Nephron (organoid): ENCODE measurements around the gene FBXO17.

Experiments used
- H3K27ac Mint-ChIP-seq, 3 experiments: 2 replicates each; pipeline ENCODE4 v1.8.0; 2020; ENCODE audit warnings: mixed read lengths in 3 of 3, mild to moderate bottlenecking in 2 of 3, moderate library complexity in 1 of 3
- H3K27me3 Mint-ChIP-seq: 2 replicates; pipeline ENCODE4 v1.8.0; 2021; ENCODE audit warnings: low read depth, mild to moderate bottlenecking, moderate library complexity, mixed read lengths
- H3K36me3 Mint-ChIP-seq: 2 replicates; pipeline ENCODE4 v1.8.0; 2020; ENCODE audit warnings: low read depth, mixed read lengths
- H3K4me1 Mint-ChIP-seq: 2 replicates; pipeline ENCODE4 v1.8.0; 2020; ENCODE audit warnings: mixed read lengths
- H3K4me3 Mint-ChIP-seq, 3 experiments: 2 replicates each; pipeline ENCODE4 v1.8.0; 2020; ENCODE audit warnings: mild to moderate bottlenecking in 3 of 3, mixed read lengths in 3 of 3, moderate library complexity in 2 of 3
- H3K9me3 Mint-ChIP-seq: 2 replicates; pipeline ENCODE4 v1.8.0; 2020; ENCODE audit warnings: mixed read lengths
- CTCF ChIP-seq, 3 experiments: fragments of 200-600 bp; sonication (generic); IDR thresholded peaks; one replicate each; pipeline ENCODE4 v1.5.0; 2021; ENCODE audit warnings: antibody characterized with exemption in 3 of 3; ENCODE audit not compliant: unreplicated experiment in 3 of 3

Gene FBXO17

GRCh38 chr19:38904581-38905539 is 70.7 kb downstream of the FBXO17 start:
- Mint-ChIP-seq H3K27ac (no peak overlapping the region), H3K4me3 (peak overlapping the region in 2 of 3 experiments; percentile 11 to 20), H3K36me3 (peaks cover 20% of the 10 kb centered on the region), H3K9me3 (peaks cover 6% of the 10 kb centered on the region), H3K4me1 (peaks cover 6% of the 10 kb centered on the region), H3K27me3 (no peaks in the 10 kb centered on the region)
- no peak for TF ChIP-seq CTCF (IDR thresholded peaks at IDR 0.05; ENCODE audit: unreplicated experiment in 3 of 3)

DNA sequence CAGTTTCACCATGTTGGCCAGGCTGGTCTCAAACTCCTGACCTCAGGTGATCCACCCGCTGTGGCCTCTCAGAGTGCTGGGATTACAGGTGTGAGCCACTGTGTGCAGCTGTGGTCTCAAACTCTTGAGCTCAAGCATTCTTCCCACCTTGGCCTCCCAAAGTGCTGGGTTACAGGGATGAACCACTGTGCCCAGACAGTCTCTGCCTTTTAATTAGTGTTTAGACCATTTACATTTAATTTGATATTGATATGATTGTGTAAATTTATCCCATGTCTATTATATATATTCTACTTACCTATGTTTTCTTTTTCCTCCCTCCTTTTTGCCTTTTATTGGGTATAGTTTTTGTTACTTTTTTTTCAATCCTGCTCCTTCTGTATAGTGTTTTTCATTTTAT is 73.9 kb downstream of the FBXO17 start:
- Mint-ChIP-seq H3K9me3 (peaks cover 6% of the 10 kb centered on the region), H3K27ac (no peak overlapping the region), H3K27me3 (no peaks in the 10 kb centered on the region), H3K36me3 (peaks cover 14% of the 10 kb centered on the region), H3K4me1 (peaks cover 18% of the 10 kb centered on the region), H3K4me3 (peak overlapping the region; percentile 69 to 90 (median 77))
- TF ChIP-seq CTCF (IDR thresholded peaks at IDR 0.05; ENCODE audit: unreplicated experiment in 3 of 3) = no peak

DNA sequence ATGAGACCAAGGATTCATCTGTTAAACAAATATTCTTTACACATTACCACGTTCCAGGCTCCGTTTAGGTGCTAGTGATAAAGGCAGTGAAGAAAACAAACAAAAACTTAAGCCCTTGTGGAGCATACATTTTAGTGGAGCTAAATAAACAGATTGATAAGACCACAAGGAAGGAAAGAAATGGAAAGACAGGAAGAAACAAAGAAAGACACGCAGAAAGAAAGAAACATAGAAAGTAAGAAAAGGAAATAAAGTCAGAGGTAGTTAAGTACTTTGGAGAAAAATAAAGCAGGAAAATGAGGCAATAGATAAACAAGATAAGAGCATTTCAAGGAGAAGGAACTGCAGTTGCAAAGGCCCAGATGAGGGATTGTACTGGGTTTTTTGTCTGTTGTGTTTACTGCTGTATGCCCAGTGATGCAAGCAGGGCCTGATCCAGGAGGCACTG is 74.8 kb downstream of the FBXO17 start:
- H3K4me3 Mint-ChIP-seq = peak overlapping the region; percentile 90 to 96 (median 94)
- peaks cover 14% of the 10 kb centered on the region for H3K36me3 Mint-ChIP-seq
- peaks cover 18% of the 10 kb centered on the region for H3K4me1 Mint-ChIP-seq
- H3K9me3 Mint-ChIP-seq = peaks cover 6% of the 10 kb centered on the region
- peak overlapping the region; percentile 10 to 73 (median 16) for H3K27ac Mint-ChIP-seq
- no peak for TF ChIP-seq CTCF (IDR thresholded peaks at IDR 0.05; ENCODE audit: unreplicated experiment in 3 of 3)
- H3K27me3 Mint-ChIP-seq = no peaks in the 10 kb centered on the region

DNA sequence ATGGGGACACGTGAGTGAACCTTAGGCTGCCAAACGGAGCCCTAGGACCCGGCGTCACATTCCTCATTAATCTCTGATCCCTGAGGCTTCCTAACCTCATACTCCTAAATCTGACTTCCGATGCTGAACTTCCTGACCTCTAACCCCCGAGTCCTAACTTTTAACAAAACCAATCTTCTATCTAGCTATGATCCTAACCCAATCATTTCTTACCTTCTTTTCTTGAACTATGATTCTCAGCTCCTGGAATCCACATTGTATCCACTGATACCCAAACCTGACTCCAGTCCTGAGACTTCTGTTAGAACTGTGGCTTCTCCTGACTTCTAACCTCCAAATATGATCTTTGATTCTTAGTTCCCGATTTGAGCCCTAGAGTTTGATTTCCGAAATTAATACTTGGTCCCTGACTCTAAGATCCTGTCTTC is 75.3 kb downstream of the FBXO17 start:
- peak overlapping the region; percentile 90 to 96 (median 94) for H3K4me3 Mint-ChIP-seq
- H3K4me1 Mint-ChIP-seq = peaks cover 18% of the 10 kb centered on the region
- TF ChIP-seq CTCF (IDR thresholded peaks at IDR 0.05; ENCODE audit: unreplicated experiment in 3 of 3) = no peak
- peaks cover 6% of the 10 kb centered on the region for H3K9me3 Mint-ChIP-seq
- H3K27me3 Mint-ChIP-seq = no peaks in the 10 kb centered on the region
- peaks cover 14% of the 10 kb centered on the region for H3K36me3 Mint-ChIP-seq
- H3K27ac Mint-ChIP-seq = peak overlapping the region; percentile 10 to 70 (median 66)

DNA sequence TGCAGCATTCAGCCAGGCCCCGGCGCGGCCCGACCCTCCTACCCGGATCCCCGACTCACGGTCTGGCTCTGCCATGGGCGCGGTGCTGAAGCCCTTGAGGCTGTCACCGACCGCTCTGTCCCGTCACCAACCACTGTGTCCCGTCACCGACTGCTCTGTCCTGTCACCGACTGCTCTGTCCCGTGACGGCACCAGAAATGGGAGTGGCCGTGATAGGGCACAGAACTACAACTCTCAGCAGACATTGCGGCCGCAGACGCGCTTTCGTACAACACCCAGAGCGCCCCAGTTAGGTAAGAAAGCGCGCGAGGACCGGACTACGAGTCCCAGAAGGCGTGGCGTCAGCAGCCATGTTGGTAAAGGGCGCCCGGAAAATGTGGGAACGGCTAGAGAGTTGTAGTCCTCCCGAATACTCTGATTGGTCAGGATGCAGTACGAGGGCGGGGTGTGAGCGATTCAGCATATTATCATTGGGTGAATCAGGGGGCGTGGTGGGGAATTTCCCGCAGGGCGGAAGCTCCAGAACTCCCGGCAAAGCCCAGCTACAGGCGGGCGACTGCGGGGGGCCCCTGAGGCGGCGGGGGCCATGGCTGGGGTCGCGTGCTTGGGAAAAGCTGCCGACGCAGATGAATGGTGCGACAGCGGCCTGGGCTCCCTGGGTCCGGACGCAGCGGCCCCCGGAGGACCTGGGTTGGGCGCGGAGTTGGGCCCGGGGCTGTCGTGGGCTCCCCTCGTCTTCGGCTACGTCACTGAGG is 75.9 kb downstream of the FBXO17 start, which contains the start of the genes NFKBIB and SIRT2:
TSS of gene NFKBIB (plus strand) at position 523 of the 755 bp plus-strand sequence. CDS start at position 587, 64 bp downstream.
TSS of gene SIRT2 (minus strand) at position 172 of the 755 bp plus-strand sequence. CDS start at position 75, 97 bp downstream.
- Mint-ChIP-seq H3K9me3 (peaks cover 6% of the 10 kb centered on the region), H3K27ac (peak within 1 kb of the TSS; percentile 63 to 78 (median 70))

More for the DNA sequence above, 75.9 kb downstream of the FBXO17 start, which contains the start of the genes NFKBIB and SIRT2:
- peak within 1 kb of the TSS; percentile 95 to 98 (median 96) for H3K4me3 Mint-ChIP-seq
- no peaks in the 10 kb centered on the region for H3K27me3 Mint-ChIP-seq
- H3K36me3 Mint-ChIP-seq = peaks cover 13% of the 10 kb centered on the region
- TF ChIP-seq CTCF (IDR thresholded peaks at IDR 0.05; ENCODE audit: unreplicated experiment in 3 of 3) = no peak
- H3K4me1 Mint-ChIP-seq = peaks cover 21% of the 10 kb centered on the region
